ENCODE results near the gene HADHA. TPM values are rescaled to one million over a fixed set of nuclear protein-coding genes. Genes with fewer than 3 reads are reported as not detected.

Gene HADHA
- total RNA-seq (ENCODE audit: low replicate concordance) = 135 and 174 TPM in 2 replicates

GRCh38 chr2:26244309-26245230 is at the start of gene HADHA, which contains the start of gene HADHB:
TSS of gene HADHA (minus strand) at chr2:26244632. CDS start at chr2:26244596, 36 bp downstream.
TSS of gene HADHB (plus strand) at chr2:26244939. CDS start at chr2:26254255, 9,316 bp downstream.
- H3K4me3 ChIP-seq (ENCODE audit: low read depth, low read length) = peak within 1 kb of the TSS; percentile 99
- peak; percentile 42 for TF ChIP-seq CTCF (IDR thresholded peaks at IDR 0.05; ENCODE audit: insufficient read depth, low read length)
- peak; percentile 91 for DNase-seq (ENCODE audit: low read depth)

- TF ChIP-seq CTCF (IDR thresholded peaks at IDR 0.05; ENCODE audit: insufficient read depth, low read length) = no peak
- DNase-seq (ENCODE audit: low read depth) = peak; percentile 21
- no peak overlapping the region for H3K4me3 ChIP-seq (ENCODE audit: low read depth, low read length)
These were observed 48.2 kb upstream of the HADHA start for GRCh38 chr2:26292646-26293045.

- DNase-seq (ENCODE audit: low read depth) = no peak
- no peak for TF ChIP-seq CTCF (IDR thresholded peaks at IDR 0.05; ENCODE audit: insufficient read depth, low read length)
- H3K4me3 ChIP-seq (ENCODE audit: low read depth, low read length) = no peak overlapping the region
These were observed 45.6 kb upstream of the HADHA start for GRCh38 chr2:26290001-26290400.

GRCh38 chr2:26285931-26286330 is 41.5 kb upstream of the HADHA start:
- H3K4me3 ChIP-seq (ENCODE audit: low read depth, low read length) = no peak overlapping the region
- TF ChIP-seq CTCF (IDR thresholded peaks at IDR 0.05; ENCODE audit: insufficient read depth, low read length) = no peak
- no peak for DNase-seq (ENCODE audit: low read depth)

- DNase-seq (ENCODE audit: low read depth) = no peak
- TF ChIP-seq CTCF (IDR thresholded peaks at IDR 0.05; ENCODE audit: insufficient read depth, low read length) = no peak
These were observed 39.7 kb upstream of the HADHA start for GRCh38 chr2:26284132-26284531.

GRCh38 chr2:26283606-26284005 is 39.2 kb upstream of the HADHA start:
- no peak for TF ChIP-seq CTCF (IDR thresholded peaks at IDR 0.05; ENCODE audit: insufficient read depth, low read length)
- H3K4me3 ChIP-seq (ENCODE audit: low read depth, low read length) = no peak overlapping the region
- DNase-seq (ENCODE audit: low read depth) = no peak

More at GRCh38 chr2:26284132-26284531, 39.7 kb upstream of the HADHA start:
- H3K4me3 ChIP-seq (ENCODE audit: low read depth, low read length) = no peak overlapping the region

Measured in fibroblast of the aortic adventitia (primary cell).